ENCODE data around the gene TEPSIN. TPM values are rescaled to one million over a fixed set of nuclear protein-coding genes. Genes with fewer than 3 reads are reported as not detected.

Gene TEPSIN
- total RNA-seq, 1 donor from 2014 or later, result 38.1 TPM

DNA sequence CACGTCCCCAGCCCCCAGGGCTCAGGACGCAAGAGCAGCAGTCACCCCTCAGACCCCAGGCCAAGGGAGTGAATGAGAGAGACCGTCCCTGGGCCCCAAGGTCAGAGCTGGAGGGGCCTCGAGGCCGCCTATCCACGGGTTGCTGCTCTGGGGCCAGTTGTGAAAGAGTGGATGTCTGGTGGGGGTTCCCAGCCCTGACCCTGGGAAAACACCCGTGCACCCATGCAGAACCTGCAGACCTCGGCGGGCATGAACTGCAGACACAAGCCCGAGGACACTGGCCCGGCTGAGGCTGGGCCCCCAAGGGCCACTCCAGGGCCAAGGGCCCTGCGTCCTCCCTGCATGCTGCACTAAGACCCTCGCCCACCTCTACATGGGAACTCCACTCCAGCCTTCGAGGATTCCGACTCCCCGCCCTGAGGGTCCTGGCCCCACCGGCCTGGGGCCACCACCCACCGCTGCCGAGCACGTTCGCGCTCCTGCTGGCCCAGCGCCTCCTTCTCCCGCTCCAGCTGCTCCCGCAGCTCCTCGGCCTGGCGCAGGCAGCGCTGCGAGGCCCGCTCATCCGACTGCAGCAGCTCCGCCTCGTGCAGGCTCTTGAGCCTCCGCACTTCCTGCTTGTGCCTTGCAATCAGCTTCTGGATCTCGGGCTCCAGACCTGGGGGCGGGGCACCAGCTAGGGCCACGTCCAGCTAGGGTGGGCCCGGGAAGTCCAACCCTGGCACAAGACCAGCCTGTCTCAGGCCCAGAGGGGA, 45.2 kb downstream of the TEPSIN start:
- intact Hi-C loops (cut with DNase I), result loop anchor here (5.0 kb wide), 1 partner anchor 51 kb away; no protein-coding TSS in a partner anchor
- peak; percentile 33 for ATAC-seq
- no peak for DNase-seq (ENCODE audit: low spot score)

DNA sequence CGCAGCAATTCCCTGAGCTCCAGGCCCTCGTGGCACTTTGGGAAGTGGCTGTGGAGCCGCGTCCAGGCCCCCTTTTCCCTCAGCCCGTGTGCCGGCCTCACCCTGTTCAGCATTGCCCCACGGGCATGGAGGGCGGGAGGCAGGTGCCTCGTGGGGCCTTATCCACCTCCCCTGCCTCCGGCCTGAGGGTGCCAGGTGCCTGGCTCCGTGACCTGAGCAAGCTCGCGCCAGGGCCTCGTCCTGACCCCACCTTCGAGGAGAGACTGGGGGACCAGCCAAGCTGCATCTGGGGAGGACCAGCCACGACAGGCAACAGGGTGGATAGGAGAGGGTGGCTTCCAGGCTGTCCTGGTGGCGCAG, 45.8 kb downstream of the TEPSIN start:
- DNase-seq (ENCODE audit: low spot score) (no peak), ATAC-seq (no peak)
- intact Hi-C loops (cut with DNase I), result loop anchor here (5.0 kb wide), 1 partner anchor 51 kb away; no protein-coding TSS in a partner anchor

DNA sequence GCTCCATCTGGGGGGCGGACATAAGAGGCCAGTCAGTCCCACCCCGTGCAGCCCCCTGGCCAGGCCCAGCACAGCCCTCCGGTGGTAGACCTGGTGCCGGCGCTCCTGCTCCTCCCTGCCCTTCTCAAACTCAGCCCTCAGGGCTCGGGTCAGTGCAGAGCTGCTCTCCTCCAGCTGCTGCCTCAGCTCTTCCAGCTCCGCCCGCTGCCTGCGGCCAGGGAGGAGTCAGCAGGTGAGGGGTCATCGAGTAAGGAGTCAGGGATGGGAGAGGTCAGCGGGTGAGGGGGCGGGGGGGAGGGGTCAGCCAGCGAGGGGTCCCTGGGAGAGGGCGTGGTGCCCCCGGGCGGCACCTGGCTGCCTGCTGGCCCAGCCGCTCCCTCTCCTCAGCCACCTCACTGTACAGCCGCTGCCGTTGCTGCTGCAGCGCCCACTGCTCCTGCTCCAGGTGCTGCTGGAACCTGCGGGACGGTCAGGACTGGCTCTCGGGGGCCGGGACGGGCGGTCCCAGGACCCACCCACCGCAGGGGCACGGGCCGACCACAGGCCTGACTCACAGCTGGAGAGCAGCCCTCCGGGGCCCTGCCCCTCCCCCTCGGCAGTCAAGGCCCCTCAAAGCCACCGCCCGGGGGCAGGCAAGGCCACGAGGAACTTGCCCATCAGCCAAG, 46.3 kb downstream of the TEPSIN start:
- ATAC-seq, result no peak
- no peak for DNase-seq (ENCODE audit: low spot score)
- intact Hi-C loops (cut with DNase I), result loop anchor here (5.0 kb wide), 1 partner anchor 50 kb away; no protein-coding TSS in a partner anchor

DNA sequence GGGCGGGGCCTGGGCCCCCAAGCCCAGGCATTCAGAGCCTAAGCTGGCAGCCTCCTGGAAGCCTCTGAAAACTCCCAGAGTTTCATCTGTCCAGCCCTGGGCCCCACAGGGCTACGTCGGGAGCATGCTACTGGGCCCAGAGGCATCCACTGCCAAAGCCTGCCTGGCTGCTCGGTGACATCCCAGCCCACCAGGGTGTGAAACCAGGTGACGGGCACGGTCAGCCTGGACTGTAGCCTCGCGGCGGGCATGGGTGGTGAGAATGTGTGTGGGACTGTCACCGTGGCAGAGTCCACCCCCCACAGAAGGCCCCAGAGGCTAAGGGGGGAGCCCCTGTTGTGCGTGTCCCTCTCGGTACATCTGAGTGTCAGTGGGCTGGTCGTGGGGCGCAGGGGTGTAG, 47.2 kb downstream of the TEPSIN start:
- intact Hi-C loops (cut with DNase I), result loop anchor here (5.0 kb wide), 1 partner anchor 49 kb away; no protein-coding TSS in a partner anchor
- no peak for DNase-seq (ENCODE audit: low spot score)
- ATAC-seq, result no peak

DNA sequence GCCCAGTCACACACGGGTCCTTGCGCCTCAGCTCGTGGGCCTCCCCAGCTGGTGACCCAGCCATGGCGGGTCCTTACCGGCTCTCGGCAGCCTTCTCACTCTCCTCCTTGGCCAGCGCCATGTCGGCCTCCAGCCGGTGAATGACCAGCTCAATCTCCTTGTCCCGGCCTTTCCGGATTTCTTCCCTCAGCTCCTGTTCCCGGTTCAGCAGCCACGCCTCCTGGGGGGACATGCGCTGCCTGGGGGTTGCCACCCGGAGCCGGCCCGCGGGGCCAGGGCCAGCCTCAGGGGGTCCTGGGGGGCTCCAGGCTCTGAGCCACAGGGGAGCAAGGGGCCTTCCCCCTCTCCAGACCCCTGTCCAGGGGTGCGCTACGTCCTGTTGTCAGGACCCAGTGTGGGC, 47.7 kb downstream of the TEPSIN start:
- no peak for ATAC-seq
- intact Hi-C loops (cut with DNase I), result loop anchor here (5.0 kb wide), 1 partner anchor 49 kb away; no protein-coding TSS in a partner anchor
- DNase-seq (ENCODE audit: low spot score), result no peak

DNA sequence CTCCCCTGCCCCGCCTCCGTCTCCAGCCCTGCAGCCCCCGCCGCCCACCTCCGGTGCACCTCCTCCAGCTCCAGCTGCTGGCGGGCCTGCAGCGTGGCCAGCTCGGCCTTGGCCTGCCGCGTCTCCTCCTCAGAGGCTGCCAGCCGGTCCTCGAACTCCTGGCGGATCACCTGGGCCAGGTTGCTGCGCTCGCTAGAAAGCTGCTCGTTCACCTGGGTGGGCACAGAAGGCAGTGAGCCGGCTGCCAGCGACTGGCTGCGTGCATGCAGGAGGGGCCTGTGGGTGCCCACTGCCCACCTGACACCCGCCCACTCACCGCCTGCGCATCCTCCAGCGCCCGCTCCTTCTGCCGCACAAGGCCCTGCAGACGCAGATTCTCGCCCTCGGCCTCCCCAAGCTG, 48.3 kb downstream of the TEPSIN start:
- DNase-seq (ENCODE audit: low spot score) (no peak), ATAC-seq (no peak)
- intact Hi-C loops (cut with DNase I), result loop anchor here (5.0 kb wide), 1 partner anchor 48 kb away; no protein-coding TSS in a partner anchor

DNA sequence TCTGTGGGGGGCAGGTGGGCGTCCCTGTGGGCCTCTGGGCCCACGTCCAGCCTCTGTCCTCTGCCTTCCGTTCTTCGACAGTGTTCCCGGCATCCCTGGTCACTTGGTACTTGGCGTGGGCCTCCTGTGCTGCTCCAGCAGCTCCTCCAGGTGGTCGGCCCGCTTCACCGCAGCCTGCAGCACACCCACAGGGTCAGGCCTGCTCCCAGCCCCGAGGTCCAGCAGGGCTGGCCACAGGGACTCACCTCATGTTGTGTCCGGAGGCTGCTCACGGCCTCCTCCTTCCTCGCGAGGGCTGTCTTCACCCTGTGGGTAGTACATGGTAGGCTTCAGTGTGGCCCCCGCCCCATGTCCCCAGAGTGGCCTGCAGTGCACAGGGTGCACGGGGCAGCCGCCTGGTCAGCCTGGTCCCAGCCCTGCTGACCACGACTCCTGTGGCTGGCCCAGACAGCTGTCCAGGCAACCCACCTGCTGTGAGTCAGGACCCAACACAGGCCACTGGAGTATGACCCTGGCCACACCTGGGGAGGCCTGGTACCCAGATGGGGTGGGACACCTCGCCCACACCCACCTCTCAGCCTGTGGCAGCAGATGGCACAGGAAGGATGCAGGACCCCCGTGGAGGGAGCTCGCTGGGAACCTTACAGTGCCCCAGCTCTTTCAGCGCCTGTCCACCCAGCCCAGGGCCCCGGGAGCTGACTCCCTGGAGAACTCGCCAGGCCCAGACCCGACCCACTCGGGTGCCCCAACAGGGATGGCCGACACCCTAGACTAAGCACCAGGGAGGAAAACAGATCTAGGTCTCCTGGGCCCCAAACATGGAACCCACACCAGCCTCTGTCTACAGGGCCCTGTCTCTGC, 49.0 kb downstream of the TEPSIN start:
- ATAC-seq (peak; percentile 63), DNase-seq (ENCODE audit: low spot score) (no peak)
- intact Hi-C loops (cut with DNase I), result loop anchor here (5.0 kb wide), 1 partner anchor 48 kb away; no protein-coding TSS in a partner anchor

DNA sequence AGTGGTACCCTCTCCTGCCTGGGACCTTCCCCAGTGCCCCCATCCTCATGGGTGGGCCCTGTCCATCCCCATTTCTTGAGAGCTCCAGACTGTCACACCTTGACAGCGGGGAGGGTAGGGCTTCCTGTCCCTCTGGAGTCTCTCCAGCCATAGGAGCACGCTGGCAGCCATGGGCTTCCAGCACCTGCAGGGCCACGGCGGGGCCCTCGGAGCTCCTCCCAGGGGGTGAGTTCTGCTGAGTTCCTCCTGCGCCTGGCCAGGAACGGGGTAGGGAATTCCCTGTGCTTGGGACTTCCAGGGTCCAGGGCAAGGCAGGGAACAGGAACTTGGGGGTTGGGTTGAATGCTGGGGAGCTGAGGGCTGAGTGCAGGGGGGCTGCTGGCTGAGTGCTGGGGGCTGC, 49.8 kb downstream of the TEPSIN start:
- DNase-seq (ENCODE audit: low spot score), result no peak
- no peak for ATAC-seq
- intact Hi-C loops (cut with DNase I), result no loop called here

DNA sequence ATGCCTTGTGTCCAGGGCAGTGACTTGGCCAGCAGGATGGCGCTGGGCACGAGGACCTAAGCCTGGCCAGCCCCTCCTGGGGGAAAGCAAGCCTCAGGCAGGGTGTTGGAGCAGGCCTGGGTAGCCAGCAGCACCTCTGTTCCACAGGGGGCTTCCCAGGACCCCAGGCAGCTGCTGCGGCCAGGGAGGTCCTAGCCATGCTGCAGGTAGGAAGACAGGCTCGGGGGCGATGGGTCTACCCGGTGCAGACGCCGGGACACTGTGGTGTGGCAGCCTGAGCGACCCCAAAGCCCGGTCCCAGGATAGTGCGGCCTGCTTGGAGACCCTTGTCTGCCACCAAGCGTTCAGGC, 50.4 kb downstream of the TEPSIN start:
- no peak for ATAC-seq
- DNase-seq (ENCODE audit: low spot score), result no peak
- intact Hi-C loops (cut with DNase I), result no loop called here

DNA sequence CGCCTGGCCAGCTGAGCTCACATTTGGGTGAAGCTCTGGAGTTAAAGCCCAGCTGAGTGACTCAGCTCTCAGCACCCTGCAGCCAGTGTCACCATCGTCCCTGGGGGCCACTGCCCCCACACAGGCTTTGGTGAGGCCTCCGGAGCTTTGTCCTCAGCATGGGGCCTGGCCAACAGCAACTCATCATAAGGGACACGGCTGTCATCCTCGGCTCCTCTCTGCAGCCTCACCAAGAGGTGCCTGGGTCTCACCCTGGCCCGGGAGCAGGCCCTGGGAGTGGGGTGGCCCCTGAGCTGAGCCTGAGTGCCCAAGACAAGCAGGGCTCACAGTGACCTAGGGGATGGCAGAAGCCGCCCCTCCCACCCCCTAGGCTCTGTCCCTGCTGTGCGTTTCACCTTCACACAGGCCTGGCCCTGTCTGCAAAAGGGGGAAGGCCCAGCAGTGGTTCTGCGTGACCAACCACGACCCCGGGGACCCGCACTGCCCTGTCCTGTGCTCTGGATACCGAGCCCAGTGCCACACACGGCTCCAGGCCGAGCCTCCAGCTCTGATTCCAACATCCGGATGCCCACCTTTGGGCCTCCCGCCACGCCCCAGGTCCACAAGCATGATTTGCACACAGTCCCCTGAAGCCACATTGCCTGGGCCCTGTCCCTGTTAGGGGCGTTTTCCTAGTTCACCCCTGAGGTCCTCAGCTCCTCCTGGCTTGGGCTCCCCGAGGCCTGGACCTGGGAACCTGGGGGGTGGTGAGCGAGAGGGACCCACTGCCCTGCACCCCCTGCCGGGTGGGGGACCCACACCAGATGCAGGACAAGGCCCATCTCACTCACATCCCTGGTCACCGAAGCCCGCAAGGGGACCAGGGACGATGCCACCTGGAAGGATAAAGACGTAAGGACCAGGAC, 51.0 kb downstream of the TEPSIN start:
- intact Hi-C loops (cut with DNase I), result no loop called here
- ATAC-seq, result no peak
- DNase-seq (ENCODE audit: low spot score), result no peak

DNA sequence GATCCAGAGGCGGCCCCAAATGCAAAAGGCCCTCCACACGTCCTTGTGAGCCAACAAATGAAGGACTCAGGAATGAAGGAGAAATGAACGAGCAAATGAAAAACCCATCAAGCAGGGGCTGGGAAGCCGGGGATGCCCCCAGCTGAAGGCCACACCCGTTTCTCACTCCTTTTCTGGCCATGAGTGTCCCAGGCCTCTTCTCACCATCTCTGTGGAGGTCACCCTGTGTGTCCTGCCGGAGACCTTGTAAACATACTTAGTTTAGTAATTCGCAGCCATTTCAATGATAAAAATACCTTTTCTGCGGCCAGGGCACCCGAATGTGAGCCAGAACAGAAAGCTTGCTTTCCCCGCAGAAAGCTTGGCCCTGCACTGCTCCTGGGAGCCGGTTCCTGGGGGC, 51.7 kb downstream of the TEPSIN start:
- DNase-seq (ENCODE audit: low spot score) (no peak), ATAC-seq (no peak)
- intact Hi-C loops (cut with DNase I), result no loop called here

DNA sequence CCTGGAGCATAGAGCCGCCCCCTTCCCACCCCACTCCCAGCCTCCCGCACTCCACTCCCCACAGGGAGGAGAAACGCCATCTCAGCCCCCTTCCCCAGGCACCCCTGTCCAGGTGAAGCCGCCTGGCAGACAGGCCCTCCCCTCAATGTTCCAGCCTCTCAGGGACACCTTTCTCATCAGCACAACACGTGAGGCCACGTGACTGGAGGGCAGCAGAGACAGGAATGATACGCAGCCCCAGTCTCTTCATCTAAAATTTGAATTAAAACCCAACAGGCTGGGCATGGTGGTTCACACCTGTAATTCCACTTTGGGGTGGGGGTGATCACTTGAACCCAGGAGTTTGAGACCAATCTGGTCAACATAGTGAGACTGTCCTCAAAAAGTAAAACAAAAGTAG, 52.7 kb downstream of the TEPSIN start:
- intact Hi-C loops (cut with DNase I), result no loop called here
- no peak for ATAC-seq

DNA sequence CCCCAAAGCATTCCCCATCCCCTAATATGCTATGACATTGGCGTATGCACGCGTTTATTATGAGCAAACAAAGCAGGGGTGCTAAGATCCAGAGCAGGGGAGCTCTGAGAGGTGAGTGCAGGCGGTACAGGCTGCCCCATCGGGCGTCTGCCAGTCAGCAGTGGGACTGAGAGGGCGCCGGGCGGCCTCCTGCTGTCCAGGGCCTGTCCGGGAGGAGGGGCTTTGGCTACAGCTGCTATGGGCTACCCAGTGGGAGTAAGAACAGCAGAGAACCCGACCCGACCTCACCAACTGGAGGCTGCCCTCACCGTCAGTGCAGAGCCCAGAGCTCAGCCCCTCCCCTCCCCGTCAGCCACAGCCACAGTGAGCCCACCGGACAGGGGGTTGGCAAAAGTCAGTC, 54.3 kb downstream of the TEPSIN start:
- intact Hi-C loops (cut with DNase I), result no loop called here
- DNase-seq (ENCODE audit: low spot score), result no peak
- ATAC-seq, result no peak

More for the DNA sequence above, 52.7 kb downstream of the TEPSIN start:
- no peak for DNase-seq (ENCODE audit: low spot score)

DNA sequence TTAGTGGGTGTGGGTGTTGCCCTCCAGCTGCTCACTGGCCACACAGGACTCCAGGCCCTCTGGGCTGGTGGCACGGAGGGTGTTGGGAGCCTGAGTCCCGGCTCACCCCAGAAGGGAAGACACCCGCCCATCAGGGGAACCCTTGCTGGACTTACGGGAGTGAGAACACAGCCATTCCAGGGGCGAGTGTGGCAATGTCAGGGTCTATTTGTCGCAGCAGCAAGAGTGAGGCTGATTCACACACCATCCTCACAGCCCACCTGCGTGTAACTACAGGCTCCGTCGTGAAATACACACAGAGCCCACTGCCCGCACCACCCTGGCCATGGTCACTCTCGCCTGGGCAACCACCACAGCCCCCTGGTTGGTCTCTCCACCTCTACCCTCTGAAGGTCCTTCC, 55.0 kb downstream of the TEPSIN start:
- no peak for ATAC-seq

DNA sequence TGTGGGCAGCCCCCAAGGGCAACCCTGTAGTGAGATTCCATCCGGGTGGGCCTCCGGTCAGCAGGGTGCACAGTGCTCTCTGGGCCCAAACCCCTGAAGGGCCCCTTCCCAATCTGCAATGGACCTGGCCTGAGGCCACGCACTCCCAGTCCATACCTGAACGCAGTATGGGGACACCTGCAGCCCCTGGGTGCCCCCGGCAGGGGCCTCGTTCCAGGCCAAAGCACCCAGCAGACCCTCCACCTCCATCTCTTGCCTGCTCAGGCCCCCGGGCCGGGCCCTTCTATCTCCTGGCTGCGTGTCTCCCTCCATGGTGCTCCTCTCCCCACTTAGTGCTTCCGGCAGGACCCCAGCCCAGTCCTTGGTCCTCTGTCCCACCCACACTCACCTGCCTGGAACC, 55.5 kb downstream of the TEPSIN start:
- DNase-seq (ENCODE audit: low spot score) (no peak), ATAC-seq (no peak)
- intact Hi-C loops (cut with DNase I), result no loop called here

More for the DNA sequence above, 55.0 kb downstream of the TEPSIN start:
- no peak for DNase-seq (ENCODE audit: low spot score)
- intact Hi-C loops (cut with DNase I), result no loop called here

DNA sequence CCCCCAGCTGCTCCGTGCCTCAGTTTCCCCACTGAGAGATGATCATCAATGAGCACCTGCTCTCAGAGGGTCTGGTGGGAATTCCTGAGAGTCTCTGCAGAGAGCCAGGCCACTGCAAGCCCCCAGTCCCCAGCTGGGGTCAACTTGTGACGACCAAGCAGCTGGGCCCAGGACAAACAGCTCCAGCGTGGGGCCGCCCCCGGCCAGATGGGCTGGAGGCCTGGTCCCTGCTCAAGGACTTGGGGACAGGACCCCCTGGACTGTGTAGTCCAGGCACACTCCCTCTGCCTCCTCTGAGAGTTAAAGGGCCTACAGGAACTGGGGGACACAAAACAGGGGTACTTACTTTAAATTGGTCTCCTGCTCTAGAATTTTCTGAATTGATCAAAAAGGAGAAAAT, 56.3 kb downstream of the TEPSIN start:
- ATAC-seq (no peak), DNase-seq (ENCODE audit: low spot score) (no peak)
- intact Hi-C loops (cut with DNase I), result no loop called here

DNA sequence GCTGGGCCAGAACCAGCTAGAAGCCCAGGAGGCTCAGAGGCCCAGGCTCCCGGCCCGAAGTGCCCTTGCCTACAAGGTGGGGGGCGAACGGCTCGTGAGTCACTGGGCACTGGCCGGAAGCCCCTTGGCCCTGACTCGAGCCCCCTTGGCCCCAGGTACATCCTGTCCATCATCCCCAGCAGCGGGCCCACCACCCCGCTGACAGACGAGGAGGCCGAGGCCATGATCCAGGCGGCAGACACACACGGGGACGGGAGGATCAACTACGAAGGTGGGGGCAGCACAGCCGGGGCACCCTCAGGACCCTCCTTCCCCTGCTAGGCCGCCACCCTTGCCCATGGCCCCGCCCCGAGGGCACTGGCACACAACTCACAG, 57.1 kb downstream of the TEPSIN start:
- no peak for ATAC-seq
- intact Hi-C loops (cut with DNase I), result no loop called here
- DNase-seq (ENCODE audit: low spot score), result no peak
